HG03378 (cell line): Measurements from ENCODE around the gene CPSF7.

Experiments used
- ATAC-seq: cut with Tn5 transposase; IDR thresholded peaks from one replicate; pipeline ENCODE4 v1.9.1; 2021; ENCODE audit warnings: mild to moderate bottlenecking, moderate library complexity; ENCODE audit not compliant: unreplicated experiment

CPSF7 gene

DNA sequence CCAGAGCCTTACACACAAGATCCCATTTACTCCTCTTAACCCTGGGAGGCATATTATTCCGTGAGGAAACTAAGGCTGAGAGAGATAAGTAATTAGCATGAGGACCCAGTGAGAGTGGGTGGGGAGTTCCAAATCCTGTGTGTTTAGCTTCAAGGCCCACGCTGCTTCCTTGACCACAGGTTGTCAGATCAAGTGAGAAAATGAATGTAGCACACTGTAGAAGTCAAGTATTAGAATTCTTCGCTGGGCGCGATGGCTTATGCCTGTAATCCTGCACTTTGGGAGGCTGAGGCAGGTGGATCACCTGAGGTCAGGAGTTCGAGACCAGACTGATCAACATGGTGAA lies 71.9 kb downstream of the CPSF7 start:
- ATAC-seq, result no peak

DNA sequence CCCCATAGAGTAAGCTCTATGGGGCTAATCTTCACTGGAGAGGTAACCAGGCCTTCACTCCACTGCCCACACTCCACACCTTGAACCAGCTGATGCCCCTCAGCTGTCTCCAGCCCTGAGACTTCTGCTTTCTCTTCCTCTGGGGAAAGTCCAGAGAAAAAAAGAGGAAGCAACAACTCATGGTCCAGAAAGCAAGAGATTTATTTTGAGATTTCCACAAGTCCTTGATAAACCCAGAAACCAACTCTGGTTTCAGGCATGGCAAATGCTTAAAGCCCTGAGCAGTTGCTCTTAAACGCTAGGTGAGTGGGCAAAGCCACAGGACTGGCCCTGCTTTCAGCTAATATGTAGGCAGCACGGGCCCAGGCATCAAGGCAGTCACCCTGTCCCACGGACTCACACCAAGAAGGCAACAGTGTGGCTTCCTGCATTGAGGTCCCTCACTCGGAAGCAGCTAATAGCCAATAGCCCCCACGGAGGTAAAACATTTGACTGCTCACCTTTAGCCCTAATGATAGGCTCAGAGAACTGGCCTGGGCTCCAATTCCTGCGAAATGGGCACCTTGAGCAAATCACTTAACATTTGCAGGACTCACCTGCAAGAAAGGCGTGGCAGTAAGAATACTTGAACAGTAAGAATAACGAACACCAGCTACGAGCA lies 72.4 kb downstream of the CPSF7 start:
- peak; percentile 45 for ATAC-seq

DNA sequence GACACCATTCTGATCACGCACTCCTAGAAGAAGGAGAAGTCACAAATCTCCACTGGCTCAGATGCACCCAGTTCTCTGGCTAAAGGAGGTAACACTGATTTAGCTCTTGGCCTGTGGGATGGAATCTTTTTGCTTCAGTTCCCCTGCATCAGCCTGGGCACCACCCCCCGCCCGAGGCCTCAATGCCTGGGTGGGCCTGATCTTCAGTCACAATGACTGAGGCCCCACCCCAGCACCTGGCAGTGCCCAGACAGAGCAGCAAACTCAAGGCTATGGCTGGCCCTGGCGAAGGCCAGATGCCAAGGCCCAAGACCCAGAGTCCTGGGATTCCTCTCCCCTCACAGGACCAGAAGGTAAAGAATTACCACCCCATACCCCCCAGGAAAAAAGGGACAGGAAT lies 73.1 kb downstream of the CPSF7 start:
- no peak for ATAC-seq

DNA sequence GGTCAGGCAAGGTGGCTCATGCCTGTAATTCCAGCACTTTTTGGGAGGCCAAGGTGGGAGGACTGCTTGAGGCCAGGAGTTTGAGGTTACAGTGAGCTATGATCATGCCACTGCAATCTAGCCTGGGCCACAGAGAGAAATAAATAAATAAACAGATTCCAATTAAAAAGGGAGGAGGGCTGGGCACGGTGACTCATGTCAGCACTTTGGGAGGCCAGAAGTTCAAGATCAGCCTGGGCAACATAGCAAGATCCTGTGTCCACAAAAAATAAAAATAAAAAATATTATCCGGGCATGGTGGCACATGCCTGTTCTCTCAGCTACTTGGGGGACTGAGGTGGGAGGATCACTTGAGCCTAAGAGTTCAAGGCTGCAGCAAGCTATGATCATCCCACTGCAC lies 75.6 kb downstream of the CPSF7 start:
- no peak for ATAC-seq

DNA sequence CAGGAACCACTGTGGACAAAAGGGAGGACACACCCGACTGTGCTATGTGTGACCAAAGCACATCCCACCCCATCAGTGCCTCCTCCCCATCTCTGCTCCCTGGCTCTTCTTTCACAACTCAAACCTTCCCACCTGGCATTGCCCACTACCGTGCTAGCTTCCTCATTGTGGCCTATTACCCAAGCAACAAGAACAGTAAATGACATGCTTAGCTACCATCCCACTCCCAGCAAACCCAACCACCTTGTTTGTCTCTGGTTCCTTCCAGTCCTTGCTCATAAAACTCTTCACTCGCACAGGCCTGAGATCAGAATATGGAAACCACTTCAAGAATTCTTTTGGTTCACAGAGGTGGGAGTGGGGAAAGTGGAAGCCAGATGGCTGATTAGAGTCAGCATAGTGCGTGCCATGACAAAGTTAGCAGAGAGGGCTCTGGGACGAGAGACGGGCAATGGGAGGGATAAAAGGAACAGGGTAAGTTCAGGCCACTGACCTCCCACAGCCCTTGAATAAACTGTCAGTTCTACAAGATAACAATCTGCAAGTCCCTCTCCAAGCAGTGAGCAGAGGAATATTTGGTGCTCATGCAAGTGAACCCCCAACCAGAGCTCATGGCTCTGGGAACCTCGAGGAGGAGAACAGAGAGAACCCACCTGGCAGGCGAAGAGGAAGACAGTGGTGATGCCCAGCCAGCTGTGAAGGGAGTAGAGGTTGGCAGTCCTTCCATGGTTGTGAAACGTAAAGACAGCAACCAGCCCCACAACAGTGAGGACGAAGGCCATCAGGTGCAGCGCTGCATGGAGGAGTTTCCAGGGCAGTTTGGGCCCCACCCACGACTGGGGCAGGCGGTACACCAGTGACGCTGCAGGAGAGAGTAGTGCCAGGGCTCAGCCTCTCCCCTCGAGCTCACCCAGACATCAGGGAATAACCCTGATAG lies 76.4 kb downstream of the CPSF7 start:
- no peak for ATAC-seq
